HG03565 (cell line): ENCODE data around the gene BTBD1.

Source experiments
- ATAC-seq: cut with Tn5 transposase; IDR thresholded peaks from one replicate; pipeline ENCODE4 v1.9.1; 2021; ENCODE audit warnings: mild to moderate bottlenecking, moderate library complexity; ENCODE audit not compliant: unreplicated experiment

The BTBD1 gene

GRCh38 chr15:83066734-83067637 is at the start of gene BTBD1:
TSS of gene BTBD1 (minus strand) at chr15:83067252. CDS start at chr15:83067151, 101 bp downstream.
- peak; percentile 82 for ATAC-seq

GRCh38 chr15:83115831-83116565 is 48.9 kb upstream of the BTBD1 start:
- ATAC-seq = peak; percentile 88

- ATAC-seq = no peak
These were observed 48.4 kb upstream of the BTBD1 start for GRCh38 chr15:83115410-83115809.

- ATAC-seq = no peak
These were observed 47.8 kb upstream of the BTBD1 start for GRCh38 chr15:83114856-83115255.

- ATAC-seq = no peak
These were observed 47.0 kb upstream of the BTBD1 start for GRCh38 chr15:83113881-83114674.

GRCh38 chr15:83112956-83113299 is 45.9 kb upstream of the BTBD1 start:
- ATAC-seq = no peak

- no peak for ATAC-seq
These were observed 45.3 kb upstream of the BTBD1 start for GRCh38 chr15:83112233-83112955.

- ATAC-seq = no peak
These were observed 44.1 kb upstream of the BTBD1 start for GRCh38 chr15:83111149-83111548.

- ATAC-seq = no peak
These were observed 43.3 kb upstream of the BTBD1 start for GRCh38 chr15:83110381-83110780.

- ATAC-seq = no peak
These were observed 42.5 kb upstream of the BTBD1 start for GRCh38 chr15:83109532-83109931.

GRCh38 chr15:83108266-83109219 is 41.5 kb upstream of the BTBD1 start:
- peak; percentile 69 for ATAC-seq

- ATAC-seq = no peak
These were observed 40.8 kb upstream of the BTBD1 start for GRCh38 chr15:83107841-83108181.

GRCh38 chr15:83106994-83107840 is 40.2 kb upstream of the BTBD1 start, which contains the start of gene TM6SF1:
TSS of gene TM6SF1 (plus strand) at chr15:83107645. CDS start at chr15:83107681, 36 bp downstream.
- ATAC-seq = no peak

GRCh38 chr15:83105440-83105839 is 38.4 kb upstream of the BTBD1 start:
- no peak for ATAC-seq

GRCh38 chr15:83104141-83104540 is 37.1 kb upstream of the BTBD1 start:
- no peak for ATAC-seq

GRCh38 chr15:83102346-83102745 is 35.3 kb upstream of the BTBD1 start:
- ATAC-seq = no peak

- no peak for ATAC-seq
These were observed 33.1 kb upstream of the BTBD1 start for GRCh38 chr15:83100097-83100646.

- no peak for ATAC-seq
These were observed 32.2 kb upstream of the BTBD1 start for GRCh38 chr15:83099290-83099689.
